NCI-H146 treated with DMSO at 0.1 percent for 48 hours (cell line): ENCODE measurements around the gene CRTC1.

Experiments used
- DNase-seq: peaks from one replicate; lab custom pipeline; 2025; ENCODE audit not compliant: unreplicated experiment; lab: John Stamatoyannopoulos, UW

CRTC1 gene

DNA sequence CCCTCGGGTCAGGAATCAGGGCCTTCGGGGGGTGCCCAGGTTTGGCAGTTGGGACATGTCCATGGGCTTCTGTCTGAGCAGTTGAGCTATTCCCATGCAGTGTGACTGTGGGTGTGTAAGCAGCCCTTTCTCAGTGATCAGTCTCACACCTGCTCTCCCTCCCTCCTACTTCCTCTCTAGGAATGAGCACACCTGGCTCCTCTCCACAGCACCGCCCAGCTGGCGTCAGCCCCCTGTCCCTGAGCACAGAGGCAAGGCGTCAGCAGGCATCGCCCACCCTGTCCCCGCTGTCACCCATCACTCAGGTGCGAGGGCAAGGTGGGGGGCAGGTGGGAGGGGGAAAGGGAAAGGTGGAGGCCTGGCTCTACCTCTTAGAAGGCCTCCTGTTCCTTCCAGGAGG lies 81.7 kb downstream of the CRTC1 start:
- peak; percentile 86 for DNase-seq

DNA sequence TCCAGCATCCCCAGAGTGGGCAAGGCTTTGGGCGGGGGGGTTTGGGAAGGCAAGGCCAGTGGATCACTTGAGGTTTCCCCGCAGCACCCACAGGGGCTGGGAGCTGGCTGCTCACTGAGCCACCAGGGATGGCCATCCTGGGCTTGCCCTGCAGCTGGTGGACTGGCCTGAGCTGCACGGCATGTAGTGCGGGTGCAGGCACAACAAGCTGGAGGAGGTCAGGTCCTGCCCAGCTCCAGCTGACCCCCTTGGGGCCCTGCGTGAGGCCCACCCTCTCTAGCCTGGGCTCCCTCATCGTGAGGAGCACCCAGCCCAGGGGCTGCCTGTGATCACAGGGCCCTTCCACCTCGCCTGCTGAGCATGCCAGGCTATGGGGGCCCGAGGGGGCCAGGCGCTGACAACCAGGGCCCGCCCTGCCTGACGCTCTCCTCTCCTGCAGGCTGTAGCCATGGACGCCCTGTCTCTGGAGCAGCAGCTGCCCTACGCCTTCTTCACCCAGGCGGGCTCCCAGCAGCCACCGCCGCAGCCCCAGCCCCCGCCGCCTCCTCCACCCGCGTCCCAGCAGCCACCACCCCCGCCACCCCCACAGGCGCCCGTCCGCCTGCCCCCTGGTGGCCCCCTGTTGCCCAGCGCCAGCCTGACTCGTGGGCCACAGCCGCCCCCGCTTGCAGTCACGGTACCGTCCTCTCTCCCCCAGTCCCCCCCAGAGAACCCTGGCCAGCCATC lies 84.7 kb downstream of the CRTC1 start:
- no peak for DNase-seq

DNA sequence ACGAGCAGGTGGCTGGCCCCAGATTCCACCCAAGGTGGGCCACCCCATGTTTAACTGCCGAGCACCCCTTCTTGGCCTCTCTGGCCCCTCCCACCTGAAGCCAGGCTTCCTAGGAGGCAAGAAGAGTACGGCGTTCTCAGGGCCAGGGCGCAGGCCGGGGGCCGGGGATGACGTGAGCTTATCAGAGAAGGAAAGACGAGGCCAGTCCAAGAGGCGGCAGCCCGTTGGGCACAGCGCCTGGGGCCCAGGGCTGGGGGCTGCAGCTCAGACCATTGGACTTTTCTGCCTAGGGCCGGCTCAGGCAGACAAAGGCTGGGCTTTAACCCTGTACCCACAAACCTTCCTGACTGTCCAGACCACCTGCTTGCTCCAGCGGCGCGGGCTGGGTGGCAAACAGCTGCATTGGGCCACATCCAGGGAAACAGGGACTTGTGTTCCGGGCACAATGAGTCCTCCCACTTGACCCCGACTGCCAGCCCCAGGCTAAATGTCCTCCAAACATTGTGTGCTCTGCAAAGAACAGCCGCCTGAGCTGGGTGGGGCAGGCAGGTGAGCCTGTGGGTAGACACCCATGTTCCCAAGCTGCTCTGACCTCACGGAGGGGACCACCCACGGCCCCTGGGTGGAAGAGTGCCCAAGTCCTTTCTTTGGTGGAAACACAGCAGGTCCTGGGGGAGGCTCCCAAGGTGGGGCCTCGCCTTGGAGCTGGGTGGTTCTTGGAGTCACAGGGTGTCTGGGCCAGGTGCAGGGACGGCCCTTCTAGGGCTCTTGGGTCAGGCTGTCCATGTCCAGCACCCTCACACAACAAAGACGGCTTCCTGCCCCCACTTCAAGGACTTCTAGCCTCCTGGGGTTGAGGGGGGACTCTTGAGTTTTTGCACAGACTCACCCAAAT lies 85.8 kb downstream of the CRTC1 start:
- no peak for DNase-seq

DNA sequence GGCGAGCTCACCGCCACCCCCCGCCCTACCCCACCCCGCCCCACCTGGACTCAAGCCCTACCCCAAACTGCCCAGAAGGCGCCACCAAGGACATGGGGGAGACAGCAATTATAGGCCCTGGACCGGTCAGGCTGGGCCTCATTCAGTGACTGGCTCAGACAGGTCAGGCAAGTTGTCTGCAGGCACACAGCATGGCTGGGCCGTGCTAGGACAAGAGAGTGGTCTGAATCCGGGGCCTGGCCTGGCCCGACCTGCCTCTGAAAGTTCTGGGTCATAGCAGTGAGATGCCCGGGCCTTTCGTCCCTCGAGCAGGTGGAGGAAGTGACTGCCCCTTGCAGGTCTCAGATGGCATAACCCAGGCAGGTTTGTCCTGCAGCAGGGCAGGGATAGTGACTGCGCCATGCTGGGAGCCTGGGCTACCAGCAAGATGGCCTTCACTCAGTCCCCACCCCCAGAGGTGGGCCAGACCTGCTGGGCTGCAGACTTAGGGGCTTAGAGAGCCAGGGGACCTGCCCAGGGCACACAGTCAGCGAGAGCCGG lies 86.6 kb downstream of the CRTC1 start:
- DNase-seq: no peak

DNA sequence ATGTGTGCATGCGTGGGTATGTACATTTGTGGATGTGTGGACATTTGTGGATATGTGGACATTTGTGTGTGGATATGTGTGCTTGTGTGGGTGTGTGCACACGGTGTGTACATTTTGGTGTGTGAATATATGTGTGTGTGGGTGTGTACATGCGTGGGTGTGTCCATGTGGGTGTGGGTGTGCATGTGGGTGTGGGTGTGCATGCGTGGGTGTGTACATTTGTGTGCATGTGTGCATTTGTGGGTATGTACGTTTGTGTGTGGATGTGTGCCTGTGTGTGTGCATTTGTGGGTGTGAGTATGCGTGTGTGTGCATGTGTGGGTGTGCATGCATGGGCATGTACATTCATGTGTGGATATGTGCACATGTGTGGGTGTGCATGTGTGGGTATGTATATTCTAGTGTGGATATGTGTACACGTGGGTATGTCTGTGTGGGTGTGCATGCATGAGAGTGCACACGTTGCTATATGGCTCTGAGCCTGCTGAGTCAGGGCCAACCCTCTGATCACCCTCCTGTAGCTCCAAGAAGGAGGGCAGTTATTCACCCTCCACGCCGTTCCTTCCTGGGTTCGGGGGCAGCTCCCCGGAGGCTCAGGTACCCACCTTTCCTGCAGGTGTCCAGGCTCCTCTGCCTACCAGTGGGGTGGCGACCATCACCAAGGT lies 87.3 kb downstream of the CRTC1 start:
- DNase-seq: no peak

DNA sequence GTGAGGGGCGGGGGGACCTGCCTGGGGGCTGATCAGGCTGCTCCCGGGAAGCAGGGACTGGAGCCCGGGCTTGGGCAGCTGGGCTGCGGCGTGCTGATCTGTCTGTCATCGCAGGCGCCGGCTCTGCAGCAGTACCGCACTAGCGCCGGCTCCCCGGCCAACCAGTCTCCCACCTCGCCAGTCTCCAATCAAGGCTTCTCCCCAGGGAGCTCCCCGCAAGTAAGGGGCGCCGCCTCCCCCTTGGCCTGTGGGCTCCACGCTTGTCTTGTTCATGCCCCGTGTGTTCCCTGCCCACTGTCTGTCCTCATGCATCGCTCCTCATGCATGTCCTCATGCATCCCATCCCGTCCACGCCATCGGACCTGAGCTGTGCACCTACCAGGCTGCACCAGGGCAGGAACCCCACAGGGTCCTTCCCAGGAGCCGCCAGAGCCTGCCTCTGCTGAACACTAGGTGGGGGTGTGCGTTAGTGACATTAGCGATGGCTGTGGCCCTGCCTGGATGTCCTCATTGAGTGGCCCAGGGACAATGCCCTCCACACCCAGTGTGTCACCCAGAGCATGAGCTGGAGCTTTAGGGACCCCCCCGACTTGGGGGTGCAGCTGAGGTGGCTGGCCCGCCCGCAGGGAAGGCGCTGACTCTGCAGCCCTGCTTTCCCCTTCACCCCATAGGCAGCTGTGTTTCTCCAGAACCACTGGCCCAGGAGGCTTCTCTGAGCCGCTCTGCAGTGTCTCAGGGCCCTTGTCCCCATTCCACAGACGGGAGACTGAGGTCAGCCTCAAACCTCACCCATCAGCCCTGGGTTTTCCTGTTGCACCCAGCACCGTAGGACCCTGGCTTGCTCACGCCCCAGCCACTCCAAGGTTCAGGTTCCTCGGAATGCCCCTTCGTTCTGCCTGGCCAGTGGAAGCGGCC lies 88.1 kb downstream of the CRTC1 start:
- no peak for DNase-seq

DNA sequence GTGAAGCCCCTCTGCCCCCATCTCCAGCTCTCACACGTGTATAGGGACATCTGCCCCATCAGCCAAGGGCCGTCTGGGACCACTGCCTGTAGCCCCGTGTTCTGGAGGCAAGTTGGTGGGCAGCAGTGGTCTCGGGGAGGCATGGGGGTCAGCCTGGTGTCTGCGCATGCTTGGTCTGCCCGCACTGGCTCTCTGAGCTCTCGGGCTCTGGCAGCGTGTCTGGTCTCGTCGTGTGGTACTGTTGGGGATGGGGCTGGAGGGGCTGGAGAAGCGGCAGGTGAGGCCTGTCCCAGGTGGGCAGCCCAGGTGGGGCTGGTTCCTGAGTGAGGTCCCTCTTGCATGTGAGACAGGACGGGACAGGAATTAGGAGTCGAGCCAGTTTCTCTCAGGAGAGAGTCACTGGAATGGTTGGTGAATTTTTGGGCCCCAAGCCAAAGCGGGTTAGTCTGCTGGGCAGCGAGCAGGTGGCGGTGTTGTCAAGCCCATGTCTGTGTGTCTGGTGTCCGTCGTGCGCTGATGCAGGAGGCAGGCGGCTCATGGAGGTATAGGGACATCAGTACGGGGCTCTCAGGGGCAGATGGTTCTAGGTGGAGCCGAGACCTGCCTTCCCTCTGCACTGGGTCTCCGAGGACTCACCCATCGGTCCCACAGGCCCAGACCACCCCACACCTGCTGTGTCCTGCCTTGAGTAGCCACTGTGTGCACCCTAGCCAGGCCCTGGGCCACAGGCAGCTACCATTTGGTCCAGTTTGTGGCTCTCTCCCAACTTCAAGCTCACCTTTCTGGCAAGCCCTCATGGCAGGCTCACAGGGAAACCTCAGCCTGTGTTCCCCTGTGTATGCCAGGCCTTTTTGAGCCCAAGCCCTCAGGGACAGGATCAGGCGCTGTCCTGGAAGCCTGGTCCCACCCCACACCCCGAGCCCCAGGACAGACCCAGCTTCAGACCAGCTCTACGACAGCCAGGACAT lies 89.4 kb downstream of the CRTC1 start:
- no peak for DNase-seq

DNA sequence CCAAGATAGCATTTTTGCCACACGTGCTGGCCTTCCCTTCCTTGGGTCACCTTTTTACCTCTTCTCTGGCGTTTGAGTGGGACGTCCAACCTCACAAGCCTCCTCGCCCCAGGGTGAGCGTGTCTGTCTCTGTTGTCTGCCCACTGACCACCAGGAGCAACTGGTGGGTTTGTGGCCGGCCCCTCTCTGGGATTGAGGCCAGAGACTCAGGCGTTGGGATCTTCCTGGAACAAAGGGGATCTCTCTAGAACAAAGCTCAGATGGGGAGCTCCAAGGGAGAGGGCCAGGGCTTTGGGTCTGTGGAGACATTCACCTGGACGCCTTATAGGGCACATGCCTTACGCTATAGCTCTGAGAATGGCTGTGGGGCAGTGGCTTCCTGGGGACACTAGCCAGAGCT lies 90.2 kb downstream of the CRTC1 start:
- no peak for DNase-seq

DNA sequence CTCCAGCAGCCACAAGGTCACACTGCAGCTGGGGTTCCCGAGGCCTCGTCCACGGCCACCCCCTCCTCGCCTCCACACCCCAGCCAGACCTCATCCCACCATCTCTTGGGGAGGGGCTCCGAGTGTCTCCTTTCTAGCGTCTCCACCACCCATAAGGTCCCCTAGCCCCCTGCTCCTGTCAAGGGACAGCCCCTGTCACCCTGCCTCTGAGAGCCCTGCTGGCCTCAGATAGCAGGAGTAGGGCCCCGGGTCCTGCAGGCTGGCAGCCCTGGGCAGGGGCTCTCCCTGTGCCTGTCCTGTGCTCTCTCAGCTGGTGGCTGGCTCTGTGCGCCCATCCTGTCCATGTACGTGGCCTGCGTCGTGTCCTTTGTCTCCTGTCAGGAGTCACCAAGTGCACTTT lies 90.6 kb downstream of the CRTC1 start:
- DNase-seq: no peak

DNA sequence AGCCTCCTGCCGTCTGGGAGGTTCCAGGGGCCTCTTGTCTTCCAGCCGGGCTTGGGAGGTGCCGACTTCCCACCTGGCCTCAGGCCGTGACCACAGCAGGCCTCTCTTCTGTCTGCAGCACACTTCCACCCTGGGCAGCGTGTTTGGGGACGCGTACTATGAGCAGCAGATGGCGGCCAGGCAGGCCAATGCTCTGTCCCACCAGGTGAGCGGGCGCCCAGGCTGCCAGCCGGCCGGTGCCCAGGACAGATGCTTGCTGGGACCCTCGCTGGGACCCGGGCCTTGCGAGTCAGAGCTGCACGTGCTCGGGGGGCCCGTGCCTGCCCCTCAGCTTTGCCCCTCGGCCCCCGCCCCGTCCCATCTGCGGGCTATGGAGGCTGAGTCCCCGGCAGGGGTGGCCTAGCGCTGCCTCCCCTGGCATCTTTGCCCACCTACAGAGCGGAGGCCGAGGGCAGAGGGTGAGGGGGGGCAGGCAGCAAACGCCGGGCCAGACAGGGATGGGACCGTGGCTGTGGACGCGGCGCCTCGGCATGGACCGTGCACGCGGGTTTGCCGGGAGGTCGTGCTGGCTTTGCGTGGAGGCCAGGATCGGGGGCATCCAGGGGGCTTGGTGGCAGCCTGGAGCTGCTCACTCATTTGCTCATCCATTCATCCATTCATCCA lies 91.4 kb downstream of the CRTC1 start:
- DNase-seq: no peak

DNA sequence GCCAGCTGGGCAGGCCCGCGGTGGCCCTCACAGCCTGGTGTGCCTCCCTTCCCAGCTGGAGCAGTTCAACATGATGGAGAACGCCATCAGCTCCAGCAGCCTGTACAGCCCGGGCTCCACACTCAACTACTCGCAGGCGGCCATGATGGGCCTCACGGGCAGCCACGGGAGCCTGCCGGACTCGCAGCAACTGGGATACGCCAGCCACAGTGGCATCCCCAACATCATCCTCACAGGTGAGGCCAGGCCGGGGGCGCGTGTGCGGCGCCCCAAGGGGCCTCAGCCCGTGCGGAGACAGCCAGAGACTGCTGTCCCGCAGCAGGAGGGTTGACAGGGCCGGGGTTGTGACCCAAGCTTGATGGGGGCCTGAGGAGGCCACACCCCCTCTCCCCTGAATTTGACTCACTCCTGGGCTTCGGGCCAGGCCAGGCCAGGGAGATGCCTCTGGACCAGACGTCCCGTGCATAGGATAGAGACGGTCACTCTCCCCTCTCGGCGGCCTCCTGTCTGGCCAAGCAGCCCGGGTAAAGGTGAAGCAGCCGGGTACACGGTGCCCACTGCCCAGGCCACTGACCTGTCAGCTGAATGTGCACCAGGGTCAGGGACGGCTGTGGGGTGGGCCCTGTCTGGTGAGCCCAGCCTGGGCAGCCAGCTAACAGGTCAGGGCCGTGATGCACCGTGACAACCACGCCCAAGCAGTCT lies 92.3 kb downstream of the CRTC1 start:
- no peak for DNase-seq

DNA sequence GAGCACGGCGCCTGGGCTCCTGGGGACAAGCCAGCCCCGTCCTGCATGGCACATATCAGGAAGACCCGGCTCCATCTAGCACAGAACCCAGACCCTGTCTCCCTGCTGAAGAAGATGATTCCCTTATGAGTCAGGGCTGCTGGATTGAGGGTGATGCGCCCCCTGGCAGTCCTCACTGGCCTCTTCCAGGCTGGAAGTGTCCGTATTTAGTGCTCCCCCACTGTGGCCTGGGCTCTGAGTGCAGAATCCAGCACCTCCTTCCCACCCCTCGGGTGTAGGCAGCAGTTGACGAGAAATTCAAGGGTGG lies 92.8 kb downstream of the CRTC1 start:
- DNase-seq: no peak

DNA sequence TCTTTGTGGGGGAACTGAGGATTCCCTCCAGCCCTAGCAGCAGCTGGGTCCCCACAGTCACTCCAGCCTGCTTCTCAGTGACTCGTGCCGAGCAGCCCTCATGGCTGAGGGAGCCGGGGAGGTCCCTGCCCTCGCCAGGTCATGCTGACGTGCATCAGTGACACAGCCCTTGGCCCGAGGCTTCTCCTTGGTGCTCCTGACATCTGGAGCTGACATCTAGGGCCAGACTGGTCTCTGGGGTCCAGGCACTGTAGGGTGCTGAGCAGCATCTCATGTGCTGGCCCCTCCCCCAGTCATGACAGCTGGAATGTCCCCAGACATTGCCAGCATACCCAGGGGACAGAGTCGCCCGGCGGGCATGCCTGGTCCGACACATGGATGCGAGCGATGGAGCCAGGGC lies 93.3 kb downstream of the CRTC1 start:
- DNase-seq: no peak

DNA sequence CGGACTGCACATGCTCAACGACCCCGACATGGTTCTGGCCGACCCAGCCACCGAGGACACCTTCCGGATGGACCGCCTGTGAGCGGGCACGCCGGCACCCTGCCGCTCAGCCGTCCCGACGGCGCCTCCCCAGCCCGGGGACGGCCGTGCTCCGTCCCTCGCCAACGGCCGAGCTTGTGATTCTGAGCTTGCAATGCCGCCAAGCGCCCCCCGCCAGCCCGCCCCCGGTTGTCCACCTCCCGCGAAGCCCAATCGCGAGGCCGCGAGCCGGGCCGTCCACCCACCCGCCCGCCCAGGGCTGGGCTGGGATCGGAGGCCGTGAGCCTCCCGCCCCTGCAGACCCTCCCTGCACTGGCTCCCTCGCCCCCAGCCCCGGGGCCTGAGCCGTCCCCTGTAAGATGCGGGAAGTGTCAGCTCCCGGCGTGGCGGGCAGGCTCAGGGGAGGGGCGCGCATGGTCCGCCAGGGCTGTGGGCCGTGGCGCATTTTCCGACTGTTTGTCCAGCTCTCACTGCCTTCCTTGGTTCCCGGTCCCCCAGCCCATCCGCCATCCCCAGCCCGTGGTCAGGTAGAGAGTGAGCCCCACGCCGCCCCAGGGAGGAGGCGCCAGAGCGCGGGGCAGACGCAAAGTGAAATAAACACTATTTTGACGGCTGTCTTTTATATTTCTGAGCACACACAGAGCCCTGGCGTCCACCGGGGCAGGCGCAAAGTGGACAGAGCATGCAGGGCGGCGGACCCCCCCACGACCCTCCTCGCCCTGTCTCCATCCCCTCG lies 94.0 kb downstream of the CRTC1 start:
- DNase-seq: no peak

DNA sequence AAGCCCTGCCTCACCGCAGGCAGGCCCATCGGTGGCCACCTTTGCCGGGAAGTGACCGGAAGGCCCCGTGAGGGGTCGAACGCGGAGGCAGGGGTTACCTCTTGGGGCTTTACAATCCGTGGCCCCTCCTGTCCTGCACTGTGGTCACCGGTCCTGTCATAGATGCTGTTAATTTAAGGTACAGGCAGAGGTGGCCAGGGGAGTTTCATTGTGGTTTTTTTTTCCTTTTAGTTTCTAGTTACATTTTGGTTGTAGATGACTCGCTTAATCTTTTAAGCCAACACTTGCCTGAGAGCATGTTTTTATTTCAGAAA lies 94.6 kb downstream of the CRTC1 start:
- DNase-seq: no peak

DNA sequence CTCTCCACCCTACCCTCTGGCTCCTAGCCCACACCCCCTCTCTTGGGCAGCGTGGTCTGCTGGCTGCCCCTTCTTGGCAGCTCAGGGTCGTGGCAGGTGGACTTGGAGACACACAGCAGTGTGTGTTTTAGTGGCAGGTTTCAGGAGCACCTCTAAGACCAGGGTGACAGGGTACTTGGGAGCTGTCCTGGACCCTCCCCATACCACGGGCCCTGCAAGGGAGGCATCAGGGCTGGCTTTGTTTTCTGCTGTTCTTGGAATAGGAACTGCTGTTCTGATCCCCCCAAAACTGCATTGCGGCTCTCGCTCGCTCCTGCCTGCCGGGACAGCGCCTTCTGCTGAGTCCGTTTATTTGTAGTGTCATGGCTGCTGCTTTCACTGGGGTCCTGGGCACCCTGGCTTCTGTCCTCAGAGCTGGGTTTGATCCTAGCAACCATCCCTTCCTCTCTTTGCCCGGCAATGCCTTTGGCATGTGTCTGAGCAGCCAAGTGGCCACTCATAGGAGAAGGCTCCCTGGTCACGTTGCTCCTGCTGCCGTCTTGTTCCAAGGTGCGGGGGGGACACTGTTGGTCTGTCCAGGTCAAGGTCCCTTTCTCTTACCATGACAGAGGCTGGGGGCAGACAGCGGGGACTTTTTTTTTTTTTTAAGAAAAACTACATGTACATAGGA lies 95.5 kb downstream of the CRTC1 start:
- no peak for DNase-seq

DNA sequence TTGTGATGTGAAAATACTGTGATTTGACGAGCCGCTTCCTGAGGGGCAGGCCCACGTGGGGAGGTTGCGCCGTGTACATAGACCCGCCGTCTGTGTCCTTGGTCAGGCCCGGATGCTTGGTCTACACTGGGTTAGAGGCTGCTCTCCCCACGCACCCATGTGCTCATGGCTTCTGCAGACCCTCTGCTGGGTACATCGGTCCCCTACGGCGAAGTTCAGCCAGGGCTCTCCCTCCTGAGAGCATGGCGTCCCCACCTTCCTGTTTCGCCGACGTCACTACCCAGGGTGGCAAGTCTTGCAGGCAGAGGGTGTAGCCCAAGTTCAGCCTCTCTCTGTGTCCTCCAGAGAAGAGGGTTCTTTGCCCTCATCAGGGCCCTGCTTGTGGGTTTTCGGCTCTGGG lies 96.6 kb downstream of the CRTC1 start:
- DNase-seq: no peak
